ENCODE results near the gene FBXW11. TPM values are rescaled to one million over a fixed set of nuclear protein-coding genes. Genes with fewer than 3 reads are reported as not detected.

The FBXW11 gene
- polyA plus RNA-seq, 2 of the 4 experiments (the other 2 are of a cell fraction): 39.3 to 80.2 TPM

DNA sequence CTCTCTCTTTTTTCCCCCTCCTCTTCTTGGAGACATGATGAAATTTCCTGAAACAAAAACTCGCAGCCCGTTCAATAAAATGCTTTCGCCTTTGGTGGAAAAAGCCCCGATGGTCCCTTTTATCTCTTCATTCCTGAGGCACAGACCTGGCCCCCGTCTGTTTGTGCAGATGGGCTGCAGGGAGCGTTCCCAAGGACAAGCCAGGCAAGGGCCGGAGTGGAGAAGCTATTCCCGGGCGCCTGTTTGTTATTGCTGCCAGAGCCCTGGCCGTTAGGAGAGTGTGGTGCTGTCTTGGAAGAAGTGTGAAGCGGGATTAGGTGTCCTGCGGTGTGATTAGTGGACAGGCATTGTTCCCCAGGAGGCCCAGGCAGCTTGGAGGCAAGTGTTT lies 149.0 kb downstream of the FBXW11 start (continued):
- TF ChIP-seq TP53 (CRISPR knock-in tag; IDR thresholded peaks at IDR 0.05): no peak
- TF ChIP-seq POLR2AphosphoS2 (conservative IDR thresholded peaks at IDR 0.05; ENCODE audit: low read length): no peak

DNA sequence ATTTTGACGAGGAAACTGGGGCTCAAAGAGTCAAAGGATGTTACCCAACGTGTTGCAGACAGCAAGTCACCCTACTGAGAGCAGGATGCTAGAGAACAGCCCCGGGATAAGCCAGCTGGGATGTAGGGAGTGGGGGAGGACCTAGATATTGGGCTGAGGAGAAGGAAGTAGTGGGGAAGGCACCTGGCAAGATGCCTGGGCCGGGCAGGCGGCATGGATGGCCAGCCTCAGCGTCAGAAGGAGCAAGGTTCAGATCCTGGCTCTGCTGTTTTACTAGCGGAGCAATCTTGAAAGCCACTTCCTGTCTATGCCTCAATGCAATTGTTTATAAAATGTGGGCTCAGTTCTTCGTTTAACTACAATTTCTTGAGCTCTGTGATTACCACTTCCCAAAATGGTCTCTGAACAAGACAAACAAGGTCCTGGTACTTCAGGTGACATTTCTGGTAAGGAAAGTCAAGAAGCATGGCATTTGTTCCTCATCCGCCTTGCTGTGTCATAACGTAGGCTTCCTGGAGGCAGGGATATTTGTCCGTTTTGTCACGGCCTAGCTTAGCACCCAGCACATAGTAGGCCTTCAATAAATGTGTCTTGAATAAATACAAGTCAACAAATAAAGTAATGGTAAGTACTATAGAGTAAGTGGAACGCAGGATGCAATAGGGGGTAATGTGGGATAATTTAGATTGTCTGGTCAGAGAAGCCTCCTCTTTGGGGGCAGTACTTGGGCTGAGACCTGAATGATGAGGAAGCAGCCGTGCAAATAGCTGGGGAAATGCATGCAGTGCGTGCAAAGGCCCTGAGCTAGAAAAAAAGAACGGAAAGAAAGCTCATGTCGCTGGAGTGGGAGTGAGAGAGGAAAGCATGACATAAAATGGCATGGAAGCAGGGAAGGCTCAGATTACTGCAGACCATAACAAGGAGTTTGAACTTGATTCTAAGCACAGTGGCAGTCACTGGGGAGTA lies 150.4 kb downstream of the FBXW11 start:
- ChIA-PET POLR2A (no interaction called here), CTCF (interaction anchor here (0.6 to 5.7 kb wide), 6 partner anchors 53 to 437 kb away, joined by 3 to 30 read pairs (median 4); partner anchors contain the start of gene FGF18)
- 82% methylated on average over 17 of the region's 17 CpGs for WGBS (ENCODE audit: missing lambda C conversion rate)
- Histone ChIP-seq H3K4me2 (no peak overlapping the region), H3K9me3 (no peaks in the 10 kb centered on the region), H3K4me3 (no peak overlapping the region), H3K27ac (no peak overlapping the region), H3K4me1 (no peaks in the 10 kb centered on the region)
- no peak for DNase-seq (ENCODE audit: low read depth in 1 of 2, low spot score in 1 of 2)
- no peak for FAIRE-seq
- TF ChIP-seq EHF (CRISPR knock-in tag; IDR thresholded peaks at IDR 0.05) (no peak), ZC3H11A (IDR thresholded peaks at IDR 0.05) (no peak), RCOR1 (IDR thresholded peaks at IDR 0.05; ENCODE audit: low read depth, low read length) (no peak), POLR2A (IDR thresholded peaks at IDR 0.05; ENCODE audit: low read length) (no peak), MYC (IDR thresholded peaks at IDR 0.05; ENCODE audit: borderline replicate concordance, low read length) (no peak), GATA3 (IDR thresholded peaks at IDR 0.05; ENCODE audit: borderline replicate concordance) (no peak), CEBPB (IDR thresholded peaks at IDR 0.05) (no peak), HOXB13 (CRISPR knock-in tag; IDR thresholded peaks at IDR 0.05; ENCODE audit: low read depth) (no peak), HOXB5 (CRISPR knock-in tag; IDR thresholded peaks at IDR 0.05) (no peak), HEYL (CRISPR knock-in tag; IDR thresholded peaks at IDR 0.05) (no peak)
- TF ChIP-seq, protein P1, sequence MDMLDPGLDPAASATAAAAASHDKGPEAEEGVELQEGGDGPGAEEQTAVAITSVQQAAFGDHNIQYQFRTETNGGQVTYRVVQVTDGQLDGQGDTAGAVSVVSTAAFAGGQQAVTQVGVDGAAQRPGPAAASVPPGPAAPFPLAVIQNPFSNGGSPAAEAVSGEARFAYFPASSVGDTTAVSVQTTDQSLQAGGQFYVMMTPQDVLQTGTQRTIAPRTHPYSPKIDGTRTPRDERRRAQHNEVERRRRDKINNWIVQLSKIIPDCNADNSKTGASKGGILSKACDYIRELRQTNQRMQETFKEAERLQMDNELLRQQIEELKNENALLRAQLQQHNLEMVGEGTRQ (IDR thresholded peaks at IDR 0.05): no peak
- TF ChIP-seq, protein P2, sequence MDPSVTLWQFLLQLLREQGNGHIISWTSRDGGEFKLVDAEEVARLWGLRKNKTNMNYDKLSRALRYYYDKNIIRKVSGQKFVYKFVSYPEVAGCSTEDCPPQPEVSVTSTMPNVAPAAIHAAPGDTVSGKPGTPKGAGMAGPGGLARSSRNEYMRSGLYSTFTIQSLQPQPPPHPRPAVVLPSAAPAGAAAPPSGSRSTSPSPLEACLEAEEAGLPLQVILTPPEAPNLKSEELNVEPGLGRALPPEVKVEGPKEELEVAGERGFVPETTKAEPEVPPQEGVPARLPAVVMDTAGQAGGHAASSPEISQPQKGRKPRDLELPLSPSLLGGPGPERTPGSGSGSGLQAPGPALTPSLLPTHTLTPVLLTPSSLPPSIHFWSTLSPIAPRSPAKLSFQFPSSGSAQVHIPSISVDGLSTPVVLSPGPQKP (IDR thresholded peaks at IDR 0.05; ENCODE audit: low read depth, low read length): no peak
- TF ChIP-seq, protein P3, sequence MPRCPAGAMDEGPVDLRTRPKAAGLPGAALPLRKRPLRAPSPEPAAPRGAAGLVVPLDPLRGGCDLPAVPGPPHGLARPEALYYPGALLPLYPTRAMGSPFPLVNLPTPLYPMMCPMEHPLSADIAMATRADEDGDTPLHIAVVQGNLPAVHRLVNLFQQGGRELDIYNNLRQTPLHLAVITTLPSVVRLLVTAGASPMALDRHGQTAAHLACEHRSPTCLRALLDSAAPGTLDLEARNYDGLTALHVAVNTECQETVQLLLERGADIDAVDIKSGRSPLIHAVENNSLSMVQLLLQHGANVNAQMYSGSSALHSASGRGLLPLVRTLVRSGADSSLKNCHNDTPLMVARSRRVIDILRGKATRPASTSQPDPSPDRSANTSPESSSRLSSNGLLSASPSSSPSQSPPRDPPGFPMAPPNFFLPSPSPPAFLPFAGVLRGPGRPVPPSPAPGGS (IDR thresholded peaks at IDR 0.05): no peak
- TF ChIP-seq, protein P4, sequence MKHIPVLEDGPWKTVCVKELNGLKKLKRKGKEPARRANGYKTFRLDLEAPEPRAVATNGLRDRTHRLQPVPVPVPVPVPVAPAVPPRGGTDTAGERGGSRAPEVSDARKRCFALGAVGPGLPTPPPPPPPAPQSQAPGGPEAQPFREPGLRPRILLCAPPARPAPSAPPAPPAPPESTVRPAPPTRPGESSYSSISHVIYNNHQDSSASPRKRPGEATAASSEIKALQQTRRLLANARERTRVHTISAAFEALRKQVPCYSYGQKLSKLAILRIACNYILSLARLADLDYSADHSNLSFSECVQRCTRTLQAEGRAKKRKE (CRISPR knock-in tag; IDR thresholded peaks at IDR 0.05; ENCODE audit: low read depth): no peak
- ATAC-seq: 0 out of 6 replicates have a peak, but pooled peaks of 1 of the 2 experiments have one; percentile 9

DNA sequence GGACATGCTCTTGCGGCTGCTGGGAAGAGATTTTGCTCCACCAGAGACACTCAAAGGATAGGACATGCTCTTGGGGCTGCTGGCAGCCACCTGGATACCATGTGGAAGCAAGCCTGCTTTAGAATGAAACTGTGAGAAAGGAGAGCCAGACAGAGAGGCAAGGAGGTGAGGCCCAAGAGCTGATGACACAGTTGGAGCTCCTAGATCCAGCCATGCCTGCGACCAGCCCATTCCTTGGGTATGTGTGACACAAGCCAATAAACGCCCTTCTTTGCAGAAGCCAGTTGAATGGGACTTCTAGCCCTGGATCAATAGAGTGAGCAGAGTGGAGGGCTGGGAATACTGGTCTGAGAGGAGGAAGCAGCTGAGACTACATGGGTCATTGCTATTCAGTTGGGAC lies 151.2 kb downstream of the FBXW11 start:
- Histone ChIP-seq H3K9me3 (no peaks in the 10 kb centered on the region), H3K4me3 (no peak overlapping the region), H3K4me2 (no peak overlapping the region), H3K4me1 (no peaks in the 10 kb centered on the region), H3K27ac (no peak overlapping the region)
- TF ChIP-seq, protein P5, sequence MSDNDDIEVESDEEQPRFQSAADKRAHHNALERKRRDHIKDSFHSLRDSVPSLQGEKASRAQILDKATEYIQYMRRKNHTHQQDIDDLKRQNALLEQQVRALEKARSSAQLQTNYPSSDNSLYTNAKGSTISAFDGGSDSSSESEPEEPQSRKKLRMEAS (IDR thresholded peaks at IDR 0.05): no peak
- TF ChIP-seq ZC3H11A (IDR thresholded peaks at IDR 0.05): no peak
- TF ChIP-seq, protein P6, sequence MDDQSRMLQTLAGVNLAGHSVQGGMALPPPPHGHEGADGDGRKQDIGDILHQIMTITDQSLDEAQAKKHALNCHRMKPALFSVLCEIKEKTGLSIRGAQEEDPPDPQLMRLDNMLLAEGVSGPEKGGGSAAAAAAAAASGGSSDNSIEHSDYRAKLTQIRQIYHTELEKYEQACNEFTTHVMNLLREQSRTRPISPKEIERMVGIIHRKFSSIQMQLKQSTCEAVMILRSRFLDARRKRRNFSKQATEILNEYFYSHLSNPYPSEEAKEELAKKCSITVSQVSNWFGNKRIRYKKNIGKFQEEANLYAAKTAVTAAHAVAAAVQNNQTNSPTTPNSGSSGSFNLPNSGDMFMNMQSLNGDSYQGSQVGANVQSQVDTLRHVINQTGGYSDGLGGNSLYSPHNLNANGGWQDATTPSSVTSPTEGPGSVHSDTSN (IDR thresholded peaks at IDR 0.05): no peak
- TF ChIP-seq NR3C1 (IDR thresholded peaks at IDR 0.05): no peak
- TF ChIP-seq ESRRA (IDR thresholded peaks at IDR 0.05; ENCODE audit: borderline replicate concordance, low read length): no peak
- FAIRE-seq (no peak), DNase-seq (ENCODE audit: low read depth in 1 of 2, low spot score in 1 of 2) (no peak), ATAC-seq (no peak)
- CTCF ChIA-PET: interaction anchor here (1.8 to 5.7 kb wide), 3 partner anchors 54 to 436 kb away, joined by 4 to 30 read pairs (median 21); partner anchors contain the start of gene FGF18
- POLR2A ChIA-PET: no interaction called here
- 93% methylated on average over 3 of the region's 3 CpGs for WGBS (ENCODE audit: missing lambda C conversion rate)
